HepG2 (cell line): Measurements from ENCODE around the gene TAMM41. TPM values are rescaled to one million over a fixed set of nuclear protein-coding genes. Genes with fewer than 3 reads are reported as not detected.
A peak's percentile ranks its signal among the peaks of the same experiment; 100 is the strongest.

ENCODE experiments used
- BCL3 ChIP-seq: sonication (generic); formaldehyde crosslinking; IDR thresholded peaks from 2 replicates; pipeline ENCODE4 v1.5.1; 2020; ENCODE audit warnings: mild to moderate bottlenecking, missing genetic modification reagents, moderate library complexity
- CEBPG ChIP-seq: IDR thresholded peaks from 2 replicates; pipeline ENCODE4 v1.6.1; 2016
- CEBPZ ChIP-seq: IDR thresholded peaks from 2 replicates; pipeline ENCODE4 v1.6.1; 2012; ENCODE audit warnings: low read length, improper control_type of control experiment
- EP300 ChIP-seq, 3 experiments: sonication (generic) in 1 of 3; formaldehyde crosslinking in 1 of 3; IDR thresholded peaks; 2 replicates each; pipeline versions ENCODE4 v1.5.1 to v1.6.1; 2011 to 2020; ENCODE audit warnings: low read depth in 2 of 3, low read length in 2 of 3, borderline replicate concordance in 1 of 3, improper control_type of control experiment in 1 of 3, mild to moderate bottlenecking in 1 of 3, missing genetic modification reagents in 1 of 3, moderate library complexity in 1 of 3
- GATA4 ChIP-seq: sonication (generic); IDR thresholded peaks from 2 replicates; pipeline ENCODE4 v1.6.1; 2016; ENCODE audit warnings: antibody characterized with exemption, low read depth, borderline replicate concordance
- HMG20A ChIP-seq: IDR thresholded peaks from 2 replicates; pipeline ENCODE4 v1.6.1; 2016; ENCODE audit warnings: borderline replicate concordance
- KDM4B ChIP-seq: sonication (generic); formaldehyde crosslinking; IDR thresholded peaks from 2 replicates; pipeline ENCODE4 v1.4.0; 2020; ENCODE audit warnings: missing genetic modification reagents
- MIXL1 ChIP-seq: IDR thresholded peaks from 2 replicates; pipeline ENCODE4 v1.6.1; 2016
- PITX1 ChIP-seq: sonication (generic); formaldehyde crosslinking; IDR thresholded peaks from 2 replicates; pipeline ENCODE4 v1.5.1; 2020; ENCODE audit warnings: mild to moderate bottlenecking, missing genetic modification reagents
- REPIN1 ChIP-seq: sonication (generic); formaldehyde crosslinking; IDR thresholded peaks from 2 replicates; pipeline ENCODE4 v1.8.0; 2022; ENCODE audit warnings: missing genetic modification reagents, low read depth, mild to moderate bottlenecking, borderline replicate concordance
- SKI ChIP-seq: fragments of 450-650 bp; IDR thresholded peaks from one replicate; pipeline ENCODE4 v1.6.1; 2018; ENCODE audit warnings: mild to moderate bottlenecking; ENCODE audit not compliant: partially characterized antibody
- U2AF1 ChIP-seq: fragments of 200-400 bp; formaldehyde crosslinking; optimal IDR thresholded peaks from 2 replicates; pipeline ENCODE3; 2017; ENCODE audit warnings: mild to moderate bottlenecking, low read depth, low read length
- ZNF282 ChIP-seq: fragments of 450-650 bp; IDR thresholded peaks from 2 replicates; pipeline ENCODE4 v1.6.1; 2018; ENCODE audit not compliant: partially characterized antibody
- ZNF33A ChIP-seq: sonication (generic); formaldehyde crosslinking; IDR thresholded peaks from 2 replicates; pipeline ENCODE4 v1.5.1; 2020; ENCODE audit warnings: missing genetic modification reagents, mild to moderate bottlenecking, moderate library complexity, borderline replicate concordance
- ZNF354B ChIP-seq: sonication (generic); formaldehyde crosslinking; IDR thresholded peaks from 2 replicates; pipeline ENCODE4 v1.8.0; 2022; ENCODE audit warnings: mild to moderate bottlenecking, missing genetic modification reagents
- ZNF792 ChIP-seq: IDR thresholded peaks from 2 replicates; pipeline ENCODE4 v1.6.1; 2016
- ZSCAN31 ChIP-seq: sonication (generic); formaldehyde crosslinking; IDR thresholded peaks from 2 replicates; pipeline ENCODE4 v1.5.0; 2020; ENCODE audit warnings: low read depth, mild to moderate bottlenecking, missing genetic modification reagents
- polyA plus RNA-seq, 8 experiments: library from polyadenylated mRNA; depleted of rRNA in 3 of 8; stranded (reverse) in 7 of 8; unstranded in 1 of 8; fragments of >200 nt; fragmentation: Illumina TruSeq in 4 of 8; extraction: Trizol in 4 of 8; gene quantifications; 2 replicates each; pipeline versions ENCODE4 v1.2.1 to v1.2.3, GENCODE V29; 2011 to 2016; ENCODE audit warnings: low read depth in 4 of 8, missing spikeins in 1 of 8, mixed read lengths in 1 of 8; ENCODE audit not compliant: insufficient read depth in 1 of 8
- total RNA-seq, 5 experiments: library from RNA; depleted of rRNA; stranded (reverse); fragments of >200 nt; fragmentation: Illumina TruSeq; extraction: Trizol; gene quantifications; 2 replicates each; pipeline ENCODE4 v1.2.3, GENCODE V29; 2016; ENCODE audit warnings: low read depth in 1 of 5
- TF ChIP-seq, protein P1 (sequence below): sonication (generic); formaldehyde crosslinking; IDR thresholded peaks from 2 replicates; pipeline ENCODE4 v1.5.0; 2020; ENCODE audit warnings: missing genetic modification reagents, mild to moderate bottlenecking, borderline replicate concordance
- TF ChIP-seq, protein P2 (sequence below): sonication (generic); formaldehyde crosslinking; IDR thresholded peaks from 2 replicates; pipeline ENCODE4 v1.4.0; 2020; ENCODE audit warnings: low read depth, mild to moderate bottlenecking, missing genetic modification reagents

The TAMM41 gene
- total and polyA plus RNA-seq, 2 of the 13 experiments (the other 11 are each of a cell fraction or from before 2014, with no cell fraction given), result 9.9 to 12.2 TPM

DNA sequence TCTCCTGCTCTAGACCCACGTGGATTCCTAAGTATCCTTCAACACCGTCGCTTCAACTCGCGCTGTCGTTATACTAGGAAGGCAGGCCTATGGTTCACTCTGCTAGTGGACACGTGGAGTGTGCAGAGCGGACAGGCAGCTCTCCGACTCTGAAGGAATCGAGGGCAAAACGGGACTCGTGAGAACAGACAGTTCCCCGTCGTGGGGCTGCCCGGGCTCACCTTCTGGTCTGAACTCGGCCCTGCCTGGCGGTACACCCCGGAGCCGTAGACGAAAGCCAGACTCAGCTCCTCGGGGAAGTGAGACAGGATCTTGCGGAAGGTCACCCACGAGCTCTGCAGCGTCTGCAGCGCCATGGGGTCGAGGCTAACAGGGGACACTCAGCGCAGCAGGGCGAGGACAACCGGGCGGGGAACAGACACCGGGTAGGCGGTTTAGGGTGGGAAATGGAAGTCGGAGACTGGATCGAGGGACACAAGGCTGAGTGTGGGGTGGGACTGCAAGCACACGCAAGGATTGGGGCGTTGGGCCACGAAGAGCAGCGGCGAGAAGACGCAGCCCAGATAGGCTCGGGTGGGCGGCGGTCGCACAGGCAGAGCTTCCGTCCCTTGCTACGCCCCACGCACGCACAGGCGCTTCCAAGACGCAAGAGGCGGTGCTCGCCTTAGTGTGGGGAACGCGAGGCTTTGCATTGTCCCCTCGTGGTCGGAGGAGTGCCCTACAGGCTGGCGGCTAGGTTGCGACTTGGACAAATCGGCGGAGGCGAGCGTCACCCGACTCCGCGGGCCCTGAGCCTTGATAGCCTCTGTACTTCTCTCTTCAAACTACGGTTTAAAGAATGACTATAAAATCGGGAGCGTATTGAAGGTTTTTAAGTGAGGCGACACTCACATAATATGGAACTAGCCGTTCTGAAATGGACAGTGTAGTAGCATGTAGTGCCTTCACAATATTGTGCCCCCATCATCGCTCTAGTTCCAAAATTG, at the start of gene TAMM41 (continued):
- TF ChIP-seq ZNF33A (no peak), U2AF1 (no peak), EP300 (IDR thresholded peaks at IDR 0.05; ENCODE audit: low read depth in 2 of 2, low read length in 2 of 2) (no peak), EP300 (CRISPR knock-in tag; IDR thresholded peaks at IDR 0.05; ENCODE audit: borderline replicate concordance) (no peak), CEBPZ (no peak), REPIN1 (no peak; the same call in none of the 2 replicates), ZNF792 (CRISPR knock-in tag) (peak; percentile 75; the same call in 1 of the 2 replicates), GATA4 (peak; percentile 57; the same call in 1 of the 2 replicates), BCL3 (CRISPR knock-in tag) (peak; percentile 89), MIXL1 (CRISPR knock-in tag) (peak; percentile 65), PITX1 (CRISPR knock-in tag) (peak; percentile 77), ZSCAN31 (peak; percentile 74; the same call in 1 of the 2 replicates), ZNF354B (CRISPR knock-in tag) (no peak), ZNF282 (no peak), KDM4B (CRISPR knock-in tag) (peak; percentile 92), SKI (no peak), CEBPG (peak; percentile 36), HMG20A (CRISPR knock-in tag) (no peak; the same call in 1 of the 2 replicates)
- TF ChIP-seq, protein P1, sequence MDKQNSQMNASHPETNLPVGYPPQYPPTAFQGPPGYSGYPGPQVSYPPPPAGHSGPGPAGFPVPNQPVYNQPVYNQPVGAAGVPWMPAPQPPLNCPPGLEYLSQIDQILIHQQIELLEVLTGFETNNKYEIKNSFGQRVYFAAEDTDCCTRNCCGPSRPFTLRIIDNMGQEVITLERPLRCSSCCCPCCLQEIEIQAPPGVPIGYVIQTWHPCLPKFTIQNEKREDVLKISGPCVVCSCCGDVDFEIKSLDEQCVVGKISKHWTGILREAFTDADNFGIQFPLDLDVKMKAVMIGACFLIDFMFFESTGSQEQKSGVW (CRISPR knock-in tag), result no peak
- TF ChIP-seq, protein P2, sequence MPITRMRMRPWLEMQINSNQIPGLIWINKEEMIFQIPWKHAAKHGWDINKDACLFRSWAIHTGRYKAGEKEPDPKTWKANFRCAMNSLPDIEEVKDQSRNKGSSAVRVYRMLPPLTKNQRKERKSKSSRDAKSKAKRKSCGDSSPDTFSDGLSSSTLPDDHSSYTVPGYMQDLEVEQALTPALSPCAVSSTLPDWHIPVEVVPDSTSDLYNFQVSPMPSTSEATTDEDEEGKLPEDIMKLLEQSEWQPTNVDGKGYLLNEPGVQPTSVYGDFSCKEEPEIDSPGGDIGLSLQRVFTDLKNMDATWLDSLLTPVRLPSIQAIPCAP (CRISPR knock-in tag), result no peak
